ENCODE measurements around the gene BIN2. TPM values are rescaled to one million over a fixed set of nuclear protein-coding genes. Genes with fewer than 3 reads are reported as not detected.
A peak's percentile ranks its signal among the peaks of the same experiment; 100 is the strongest.

BIN2 gene
- total and polyA plus RNA-seq, 2 experiments from 2014 or later, result not detected

DNA sequence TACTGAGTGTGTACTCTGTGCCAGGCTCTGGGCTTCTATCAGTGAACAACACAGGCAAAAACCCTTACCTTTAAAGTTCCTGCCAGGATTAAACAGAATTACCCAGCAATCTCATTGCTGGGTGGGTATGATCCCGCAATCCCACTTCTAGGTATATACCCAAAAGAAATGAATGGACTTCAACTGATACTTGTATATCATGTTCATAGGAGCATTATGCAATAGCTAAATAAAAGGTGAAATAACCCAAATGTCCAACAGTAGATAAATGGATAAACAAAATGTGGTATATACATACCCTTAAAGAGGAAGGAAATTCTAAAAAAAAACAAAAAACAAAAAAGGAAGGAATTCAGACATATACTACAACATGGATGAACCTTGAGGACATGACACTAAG, 70.7 kb downstream of the BIN2 start:
- 97 to 100% methylated on average over 1 of the region's 1 CpG for WGBS, 2 experiments (ENCODE audit: low coverage in 1 of 2, low lambda C conversion rate in 2 of 2, missing lambda C conversion rate in 2 of 2)
- in situ Hi-C loops (cut with MboI), result no loop called here
- TF ChIP-seq EZH2phosphoT487 (IDR thresholded peaks at IDR 0.05; ENCODE audit: insufficient read depth, low read depth), result no peak
- no peak for TF ChIP-seq EZH2 (IDR thresholded peaks at IDR 0.05; ENCODE audit: insufficient read depth, poor library complexity, severe bottlenecking)

GRCh38 chr12:51247523-51248206, 76.3 kb downstream of the BIN2 start:
- H3K4me1 ChIP-seq (ENCODE audit: insufficient read depth), result peaks cover 13% of the 10 kb centered on the region; the same call in 1 of the 2 replicates
- no peaks in the 10 kb centered on the region for H3K9me3 ChIP-seq (ENCODE audit: low read depth)
- H3K9me2 ChIP-seq (ENCODE audit: insufficient read depth), result no peaks in the 10 kb centered on the region
- peaks cover 72% of the 10 kb centered on the region for H3K79me2 ChIP-seq (ENCODE audit: insufficient read depth)
- DNase-seq, result no peak
- WGBS, 2 experiments (ENCODE audit: low coverage in 1 of 2, low lambda C conversion rate in 2 of 2, missing lambda C conversion rate in 2 of 2), result 72 to 74% methylated on average over 14 of the region's 14 CpGs
- no peak for TF ChIP-seq EZH2 (IDR thresholded peaks at IDR 0.05; ENCODE audit: insufficient read depth, poor library complexity, severe bottlenecking)
- TF ChIP-seq EZH2phosphoT487 (IDR thresholded peaks at IDR 0.05; ENCODE audit: insufficient read depth, low read depth), result no peak
- H2AFZ ChIP-seq, result no peak overlapping the region
- H3K27ac ChIP-seq, result no peak overlapping the region
- no peaks in the 10 kb centered on the region for H3K27me3 ChIP-seq (replicated peaks; ENCODE audit: insufficient read depth)
- H3F3A ChIP-seq (ENCODE audit: insufficient read depth), result peaks cover 19% of the 10 kb centered on the region; the same call in 1 of the 2 replicates
- H3K36me3 ChIP-seq (ENCODE audit: low read depth), result peaks cover 39% of the 10 kb centered on the region
- in situ Hi-C loops (cut with MboI), result no loop called here
- H4K20me1 ChIP-seq (ENCODE audit: insufficient read depth), result no peaks in the 10 kb centered on the region
- no peak overlapping the region for H3K9ac ChIP-seq
- no peak overlapping the region for H3K4me3 ChIP-seq
- H3K4me2 ChIP-seq (ENCODE audit: unreplicated experiment), result no peak overlapping the region

More for the DNA sequence above, 70.7 kb downstream of the BIN2 start:
- Histone ChIP-seq H3K27me3 (replicated peaks; ENCODE audit: insufficient read depth) (no peaks in the 10 kb centered on the region), H3K9ac (no peak overlapping the region), H3K36me3 (ENCODE audit: low read depth) (0 out of 2 replicates have a peak, but pooled peaks cover 7% of the 10 kb centered on the region), H4K20me1 (ENCODE audit: insufficient read depth) (no peaks in the 10 kb centered on the region), H3K4me3 (no peak overlapping the region), H3K27ac (no peak overlapping the region), H3F3A (ENCODE audit: insufficient read depth) (no peaks in the 10 kb centered on the region), H3K4me2 (ENCODE audit: unreplicated experiment) (no peak overlapping the region), H3K9me3 (ENCODE audit: low read depth) (no peaks in the 10 kb centered on the region), H3K79me2 (ENCODE audit: insufficient read depth) (peaks cover 70% of the 10 kb centered on the region), H3K4me1 (ENCODE audit: insufficient read depth) (no peaks in the 10 kb centered on the region), H2AFZ (no peak overlapping the region), H3K9me2 (ENCODE audit: insufficient read depth) (no peaks in the 10 kb centered on the region)
- no peak for DNase-seq

DNA sequence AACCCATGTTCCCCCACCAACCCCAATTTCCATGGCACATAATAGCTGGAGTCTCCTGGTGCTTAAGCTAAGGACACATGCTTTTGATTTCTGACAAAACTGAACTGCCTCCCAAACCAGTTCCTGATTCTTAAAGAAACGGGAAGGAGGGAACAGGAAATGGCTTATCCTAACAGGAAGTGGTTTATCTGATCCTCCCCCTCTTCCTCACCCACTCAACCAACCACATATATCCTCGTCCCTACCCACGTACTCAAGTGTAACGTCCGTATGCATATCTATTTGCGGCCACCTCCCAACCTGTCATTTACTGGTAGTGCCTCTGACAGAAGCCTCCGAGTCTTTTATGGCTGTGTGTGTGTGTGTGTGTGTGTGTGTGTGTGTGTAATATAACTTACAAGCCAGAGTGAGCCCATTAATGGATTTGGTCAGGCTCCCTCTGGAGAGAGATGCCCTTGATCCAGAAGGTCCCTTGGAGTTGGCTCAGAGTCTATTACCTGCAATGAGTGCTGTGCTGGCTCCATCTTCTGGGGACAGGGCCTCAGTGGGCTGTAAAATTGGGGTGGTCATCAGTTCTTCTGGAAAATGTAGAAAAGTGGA, 77.6 kb downstream of the BIN2 start:
- no peaks in the 10 kb centered on the region for H3K9me3 ChIP-seq (ENCODE audit: low read depth)
- no peaks in the 10 kb centered on the region for H3K9me2 ChIP-seq (ENCODE audit: insufficient read depth)
- WGBS, 2 experiments (ENCODE audit: low coverage in 1 of 2, low lambda C conversion rate in 2 of 2, missing lambda C conversion rate in 2 of 2), result 55% methylated on average over 7 of the region's 7 CpGs
- no peak overlapping the region for H3K4me2 ChIP-seq (ENCODE audit: unreplicated experiment)
- H3K79me2 ChIP-seq (ENCODE audit: insufficient read depth), result peaks cover 73% of the 10 kb centered on the region
- TF ChIP-seq EZH2 (IDR thresholded peaks at IDR 0.05; ENCODE audit: insufficient read depth, poor library complexity, severe bottlenecking) (no peak), EZH2phosphoT487 (IDR thresholded peaks at IDR 0.05; ENCODE audit: insufficient read depth, low read depth) (no peak)
- H3K9ac ChIP-seq, result peak overlapping the region; percentile 21; the same call in 1 of the 2 replicates
- H3K4me3 ChIP-seq, result no peak overlapping the region
- H4K20me1 ChIP-seq (ENCODE audit: insufficient read depth), result no peaks in the 10 kb centered on the region
- peaks cover 22% of the 10 kb centered on the region; the same call in 1 of the 2 replicates for H3F3A ChIP-seq (ENCODE audit: insufficient read depth)
- in situ Hi-C loops (cut with MboI), result no loop called here
- H2AFZ ChIP-seq, result 0 out of 2 replicates have a peak overlapping the region, but pooled peaks have one; percentile 31
- DNase-seq, result peak; percentile 21
- H3K27ac ChIP-seq, result peak overlapping the region; percentile 10; the same call in 1 of the 2 replicates
- H3K36me3 ChIP-seq (ENCODE audit: low read depth), result peaks cover 49% of the 10 kb centered on the region
- H3K4me1 ChIP-seq (ENCODE audit: insufficient read depth), result peaks cover 15% of the 10 kb centered on the region
- H3K27me3 ChIP-seq (replicated peaks; ENCODE audit: insufficient read depth), result no peaks in the 10 kb centered on the region

DNA sequence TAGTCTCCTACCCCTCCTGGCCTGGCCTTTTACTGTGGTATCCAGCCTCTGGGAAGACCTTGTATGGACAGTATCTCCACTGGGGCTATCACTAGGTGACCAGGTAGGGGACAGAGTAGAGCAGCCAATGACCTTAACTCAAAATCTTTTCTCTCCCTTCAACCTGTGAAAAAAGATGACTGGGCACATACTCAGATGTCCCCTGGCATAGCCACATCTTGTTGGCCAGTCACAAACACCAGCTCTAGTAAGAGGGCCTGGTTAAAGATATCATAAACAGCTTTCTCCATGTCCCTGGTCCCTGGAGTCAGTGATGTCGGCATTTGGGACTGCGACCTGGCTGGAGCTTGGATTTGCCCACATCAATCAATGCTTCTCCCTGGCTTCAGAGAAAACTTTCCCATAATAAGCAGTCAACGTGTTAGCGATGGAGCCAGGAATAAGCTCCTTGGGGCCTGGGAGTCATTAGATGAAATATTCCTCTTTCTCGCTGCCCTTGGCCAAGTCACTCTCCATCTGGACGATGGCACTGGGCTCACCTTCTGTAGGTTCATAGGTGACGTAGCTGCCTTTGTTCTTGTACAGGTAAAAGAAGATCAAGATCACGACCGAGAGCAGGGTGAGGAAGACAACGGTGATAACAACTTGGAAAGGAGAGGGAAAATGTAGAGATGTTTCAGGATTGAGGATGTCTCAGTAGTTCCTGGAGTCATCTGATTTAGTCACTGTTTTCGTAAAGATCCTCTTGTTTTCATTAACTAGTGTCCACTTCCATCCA, 78.3 kb downstream of the BIN2 start:
- no peak overlapping the region for H3K4me2 ChIP-seq (ENCODE audit: unreplicated experiment)
- no peak overlapping the region for H3K4me3 ChIP-seq
- H3K27ac ChIP-seq, result peak overlapping the region; percentile 10; the same call in 1 of the 2 replicates
- no peaks in the 10 kb centered on the region for H3K27me3 ChIP-seq (replicated peaks; ENCODE audit: insufficient read depth)
- H3K4me1 ChIP-seq (ENCODE audit: insufficient read depth), result peaks cover 22% of the 10 kb centered on the region
- H2AFZ ChIP-seq, result 0 out of 2 replicates have a peak overlapping the region, but pooled peaks have one; percentile 31
- no peak overlapping the region for H3K9ac ChIP-seq
- peaks cover 77% of the 10 kb centered on the region for H3K79me2 ChIP-seq (ENCODE audit: insufficient read depth)
- H3K9me2 ChIP-seq (ENCODE audit: insufficient read depth), result no peaks in the 10 kb centered on the region
- peaks cover 51% of the 10 kb centered on the region for H3K36me3 ChIP-seq (ENCODE audit: low read depth)
- TF ChIP-seq EZH2 (IDR thresholded peaks at IDR 0.05; ENCODE audit: insufficient read depth, poor library complexity, severe bottlenecking) (no peak), EZH2phosphoT487 (IDR thresholded peaks at IDR 0.05; ENCODE audit: insufficient read depth, low read depth) (no peak)
- no peaks in the 10 kb centered on the region for H3K9me3 ChIP-seq (ENCODE audit: low read depth)
- in situ Hi-C loops (cut with MboI), result no loop called here
- H3F3A ChIP-seq (ENCODE audit: insufficient read depth), result peaks cover 27% of the 10 kb centered on the region; the same call in 1 of the 2 replicates
- no peak for DNase-seq
- WGBS, 2 experiments (ENCODE audit: low coverage in 1 of 2, low lambda C conversion rate in 2 of 2, missing lambda C conversion rate in 2 of 2), result 87 to 88% methylated on average over 11 of the region's 11 CpGs
- H4K20me1 ChIP-seq (ENCODE audit: insufficient read depth), result no peaks in the 10 kb centered on the region
